HepG2 (cell line): ENCODE measurements around the gene SLIT3. TPM values are rescaled to one million over a fixed set of nuclear protein-coding genes. Genes with fewer than 3 reads are reported as not detected.

ENCODE experiments used
- ATAC-seq: fragments of 200-7000 bp; cut with Tn5 transposase; 3 replicates; pipeline ENCODE4 v1.9.1; 2020; ENCODE audit warnings: mild to moderate bottlenecking, moderate library complexity
- BruUV-seq: library from RNA; stranded (reverse); fragments of 400-500 nt; replicated peaks from 2 replicates; lab custom pipeline; 2021; lab: Mats Ljungman, UMichigan
- CTCF ChIA-PET: fragments of 300-600 bp; formaldehyde crosslinking; extraction: SDS; loops from one replicate; lab custom pipeline; 2021; ENCODE audit warnings: low total read pairs, inconsistent platforms, low intra/inter-chr PET ratio; lab: Yijun Ruan, JAX
- POLR2A ChIA-PET: fragments of 350-600 bp; sonication (Branson Sonifier 250); formaldehyde crosslinking; loops from one replicate; lab custom pipeline; 2020; ENCODE audit warnings: antibody characterized with exemption, inconsistent platforms; lab: Yijun Ruan, JAX
- DNase-seq: peaks from one replicate; pipeline ENCODE4 v3.0.0-alpha.2; 2015; ENCODE audit warnings: low spot score
- FAIRE-seq: peaks from 3 replicates; lab custom pipeline; 2011; peaks lifted over from hg19 to GRCh38; lab: Jason Lieb, UNC
- H2AFZ ChIP-seq: one replicate; pipeline ENCODE4 v1.6.1; 2011; ENCODE audit warnings: low read length, inconsistent platforms
- H3K27ac ChIP-seq: fragments of 300-600 bp; 3 replicates; pipeline ENCODE4 v1.8.0; 2011; ENCODE audit warnings: mixed run types, mild to moderate bottlenecking, mixed read lengths, low read length, inconsistent platforms; ENCODE audit not compliant: insufficient read depth; ENCODE audit errors: extremely low read length
- H3K27me3 ChIP-seq, 2 experiments: fragments of 200-600 bp in 1 of 2; 2 replicates in 1 of 2; 3 replicates in 1 of 2; pipeline versions ENCODE4 v1.6.0 to v1.8.0; 2011; ENCODE audit warnings: low read length in 2 of 2, mild to moderate bottlenecking in 2 of 2, moderate library complexity in 2 of 2, inconsistent platforms in 1 of 2; ENCODE audit not compliant: insufficient read depth in 2 of 2, control insufficient read depth in 1 of 2
- H3K36me3 ChIP-seq, 2 experiments: fragments of 200-600 bp in 1 of 2; replicated peaks in 1 of 2; 2 replicates in 1 of 2; 3 replicates in 1 of 2; pipeline versions ENCODE4 v1.5.1 to v1.8.0; 2011; ENCODE audit warnings: low read length in 2 of 2, inconsistent platforms in 1 of 2; ENCODE audit not compliant: insufficient read depth in 2 of 2, control insufficient read depth in 1 of 2
- H3K4me1 ChIP-seq: 2 replicates; pipeline ENCODE4 v1.5.1; 2012; ENCODE audit warnings: low read length, inconsistent platforms; ENCODE audit not compliant: insufficient read depth
- H3K4me2 ChIP-seq: 2 replicates; pipeline ENCODE4 v1.6.0; 2011; ENCODE audit warnings: low read depth, low read length, inconsistent platforms
- H3K4me3 ChIP-seq, 3 experiments: fragments of 200-600 bp in 1 of 3; sonication (generic), shearing (Covaris generic) in 1 of 3; replicated peaks in 1 of 3; 2 replicates each; pipeline ENCODE4 v1.5.1; 2011 to 2016; ENCODE audit warnings: low read length in 3 of 3, inconsistent platforms in 2 of 3, low read depth in 2 of 3, mild to moderate bottlenecking in 2 of 3, control low read depth in 1 of 3, mixed read lengths in 1 of 3; ENCODE audit not compliant: insufficient read depth in 1 of 3
- H3K79me2 ChIP-seq: one replicate; pipeline ENCODE4 v1.6.1; 2011; ENCODE audit warnings: low read length, inconsistent platforms; ENCODE audit not compliant: insufficient read depth
- H3K9ac ChIP-seq: 2 replicates; pipeline ENCODE4 v1.6.0; 2011; ENCODE audit warnings: mild to moderate bottlenecking, low read depth, low read length, inconsistent platforms; ENCODE audit not compliant: insufficient read depth
- H3K9me3 ChIP-seq: 2 replicates; pipeline ENCODE4 v1.5.1; 2012; ENCODE audit warnings: mild to moderate bottlenecking, low read length
- H4K20me1 ChIP-seq: 2 replicates; pipeline ENCODE4 v1.6.0; 2011; ENCODE audit warnings: inconsistent platforms, mild to moderate bottlenecking, low read length, moderate library complexity; ENCODE audit not compliant: insufficient read depth
- RAD51 ChIP-seq: fragments of 450-650 bp; IDR thresholded peaks from 2 replicates; pipeline ENCODE4 v1.6.1; 2016; ENCODE audit warnings: borderline replicate concordance
- SIN3A ChIP-seq: IDR thresholded peaks from 2 replicates; pipeline ENCODE4 v1.6.1; 2011; ENCODE audit warnings: low read depth, mild to moderate bottlenecking, control low read depth, low read length, borderline replicate concordance
- STAG1 ChIP-seq: sonication (generic); formaldehyde crosslinking; IDR thresholded peaks from 2 replicates; pipeline ENCODE4 v1.4.0; 2020; ENCODE audit warnings: missing genetic modification reagents
- USF2 ChIP-seq, 2 experiments: sonication (generic) in 1 of 2; formaldehyde crosslinking in 1 of 2; IDR thresholded peaks; 2 replicates each; pipeline versions ENCODE4 v1.5.1 to v1.6.1; 2011 to 2020; ENCODE audit warnings: borderline replicate concordance in 1 of 2, low read depth in 1 of 2, low read length in 1 of 2, mild to moderate bottlenecking in 1 of 2, missing genetic modification reagents in 1 of 2, moderate library complexity in 1 of 2
- ZNF20 ChIP-seq: sonication (generic); formaldehyde crosslinking; IDR thresholded peaks from 2 replicates; pipeline ENCODE4 v1.4.0; 2020; ENCODE audit warnings: mild to moderate bottlenecking, moderate library complexity, missing genetic modification reagents
- ZNF44 ChIP-seq: sonication (generic); formaldehyde crosslinking; IDR thresholded peaks from 2 replicates; pipeline ENCODE4 v1.5.1; 2020; ENCODE audit warnings: mild to moderate bottlenecking, missing genetic modification reagents
- ZNF747 ChIP-seq: sonication (generic); formaldehyde crosslinking; IDR thresholded peaks from 2 replicates; pipeline ENCODE4 v1.8.1; 2023; ENCODE audit warnings: missing genetic modification reagents, mild to moderate bottlenecking, borderline replicate concordance
- ZNF879 ChIP-seq: sonication (generic); formaldehyde crosslinking; IDR thresholded peaks from 2 replicates; pipeline ENCODE4 v1.8.1; 2023; ENCODE audit warnings: missing genetic modification reagents
- WGBS: methylation state at CpG from one replicate; pipeline ENCODE4 v1.1.6; 2017; ENCODE audit warnings: low lambda C conversion rate; 5-methylcytosine and 5-hydroxymethylcytosine counted together
- in situ Hi-C: cut with HindIII; loops from 2 replicates; pipeline ENCODE4 v1.10.0; 2017; ENCODE audit warnings: low pct_unique_long_range_greater_than_20kb; ENCODE audit not compliant: extremely low pct_ligation_motif_present
- intact Hi-C: fragments of 100-400 bp; cut with micrococcal nuclease; formaldehyde crosslinking; loops from one replicate; pipeline ENCODE4 v1.10.0; 2022; ENCODE audit not compliant: unreplicated experiment
- polyA plus RNA-seq, 8 experiments: library from polyadenylated mRNA; depleted of rRNA in 3 of 8; stranded (reverse) in 7 of 8; unstranded in 1 of 8; fragments of >200 nt; fragmentation: Illumina TruSeq in 4 of 8; extraction: Trizol in 4 of 8; gene quantifications; 2 replicates each; pipeline versions ENCODE4 v1.2.1 to v1.2.3, GENCODE V29; 2011 to 2016; ENCODE audit warnings: low read depth in 4 of 8, missing spikeins in 1 of 8, mixed read lengths in 1 of 8; ENCODE audit not compliant: insufficient read depth in 1 of 8
- total RNA-seq, 5 experiments: library from RNA; depleted of rRNA; stranded (reverse); fragments of >200 nt; fragmentation: Illumina TruSeq; extraction: Trizol; gene quantifications; 2 replicates each; pipeline ENCODE4 v1.2.3, GENCODE V29; 2016; ENCODE audit warnings: low read depth in 1 of 5

The SLIT3 gene
- total and polyA plus RNA-seq, 2 of the 13 experiments (the other 11 are each of a cell fraction or from before 2014, with no cell fraction given): not detected

GRCh38 chr5:169304175-169304574 is 3.2 kb upstream of the SLIT3 start:
- H3K9me3 ChIP-seq: no peaks in the 10 kb centered on the region
- FAIRE-seq (no peak), DNase-seq (no peak), ATAC-seq (no peak)
- WGBS: 0% methylated on average over 1 of the region's 1 CpG
- ChIA-PET POLR2A (no interaction called here), CTCF (no interaction called here)
- H3K27me3 ChIP-seq: peaks cover under 1 to 16% of the 10 kb centered on the region in 2 experiments; a peak in 3 of 5 replicates
- no peak overlapping the region for H3K27ac ChIP-seq
- intact Hi-C loops (no loop called here), in situ Hi-C loops (loop anchor here (5.0 to 10.0 kb wide), 2 partner anchors 317 to 629 kb away; no protein-coding TSS in a partner anchor)
- H3K36me3 ChIP-seq: no peaks in the 10 kb centered on the region
- TF ChIP-seq RAD51: peak; percentile 88
- TF ChIP-seq USF2 (IDR thresholded peaks at IDR 0.05; ENCODE audit: low read depth, low read length): peak; percentile 58
- no peak for TF ChIP-seq USF2 (CRISPR knock-in tag; IDR thresholded peaks at IDR 0.05; ENCODE audit: borderline replicate concordance)
- no peak for TF ChIP-seq ZNF44
- TF ChIP-seq ZNF879: no peak
- no peaks in the 10 kb centered on the region for H3K4me1 ChIP-seq
- no peak overlapping the region for H3K9ac ChIP-seq
- H3K4me2 ChIP-seq: no peak overlapping the region
- no peak overlapping the region for H2AFZ ChIP-seq
- no peaks in the 10 kb centered on the region for H3K79me2 ChIP-seq
- no peak overlapping the region for H3K4me3 ChIP-seq
- no TSS peak for BruUV-seq
- no peaks in the 10 kb centered on the region for H4K20me1 ChIP-seq

- DNase-seq (no peak), FAIRE-seq (no peak), ATAC-seq (no peak)
- no peak overlapping the region for H3K4me2 ChIP-seq
- no peak overlapping the region for H2AFZ ChIP-seq
- no peak overlapping the region for H3K9ac ChIP-seq
- no peaks in the 10 kb centered on the region for H4K20me1 ChIP-seq
- H3K4me3 ChIP-seq: no peak overlapping the region
- H3K4me1 ChIP-seq: no peaks in the 10 kb centered on the region
- intact Hi-C loops (no loop called here), in situ Hi-C loops (loop anchor here (5.0 to 10.0 kb wide), 2 partner anchors 316 to 628 kb away; no protein-coding TSS in a partner anchor)
- no peaks in the 10 kb centered on the region for H3K9me3 ChIP-seq
- no peak overlapping the region for H3K27ac ChIP-seq
- peaks cover 2 to 24% of the 10 kb centered on the region in 2 experiments; a peak in 3 of 5 replicates for H3K27me3 ChIP-seq
- no peaks in the 10 kb centered on the region for H3K36me3 ChIP-seq
- ChIA-PET CTCF (interaction anchor here (0.6 to 1.9 kb wide), 4 partner anchors 313 to 623 kb away, joined by 3 to 15 read pairs (median 6); no protein-coding TSS in a partner anchor), POLR2A (no interaction called here)
- BruUV-seq: no TSS peak
- H3K79me2 ChIP-seq: no peaks in the 10 kb centered on the region
- TF ChIP-seq ZNF747 (CRISPR knock-in tag) (no peak), SIN3A (no peak), STAG1 (CRISPR knock-in tag) (no peak), ZNF20 (CRISPR knock-in tag) (no peak)
Measured at GRCh38 chr5:169303119-169303515, 2.2 kb upstream of the SLIT3 start.
